Type B pancreatic cell (in vitro differentiated cells): Measurements from ENCODE around the gene CDH12. TPM values are rescaled to one million over a fixed set of nuclear protein-coding genes. Genes with fewer than 3 reads are reported as not detected.

ENCODE experiments used
- DNase-seq: peaks from one replicate; pipeline ENCODE4 v3.0.0; 2021; ENCODE audit warnings: mixed read lengths; ENCODE audit not compliant: unreplicated experiment; ENCODE audit errors: extremely low spot score
- H3K27ac Mint-ChIP-seq: 2 replicates; pipeline ENCODE4 v1.8.0; 2021; ENCODE audit warnings: mild to moderate bottlenecking, mixed read lengths
- H3K27me3 Mint-ChIP-seq: 2 replicates; pipeline ENCODE4 v1.8.0; 2021; ENCODE audit warnings: mixed read lengths
- H3K36me3 Mint-ChIP-seq: 2 replicates; pipeline ENCODE4 v1.8.0; 2021; ENCODE audit warnings: mixed read lengths
- H3K4me1 Mint-ChIP-seq: one replicate; pipeline ENCODE4 v1.8.0; 2021; ENCODE audit warnings: mixed read lengths; ENCODE audit not compliant: unreplicated experiment
- H3K4me3 Mint-ChIP-seq: 2 replicates; pipeline ENCODE4 v1.8.0; 2021; ENCODE audit warnings: mild to moderate bottlenecking, mixed read lengths
- H3K9me3 Mint-ChIP-seq: 2 replicates; pipeline ENCODE4 v1.8.0; 2021; ENCODE audit warnings: mixed read lengths
- total RNA-seq: library from RNA; stranded (reverse); gene quantifications from 2 replicates; pipeline ENCODE4 v1.2.1, GENCODE V29; 2021; ENCODE audit warnings: low replicate concordance
- TF ChIP-seq, protein P1 (sequence below): fragments of 200-600 bp; sonication (generic); conservative IDR thresholded peaks from 2 replicates; pipeline ENCODE4 v1.5.0; 2021; ENCODE audit warnings: antibody characterized with exemption, mild to moderate bottlenecking

The CDH12 gene
- total RNA-seq, 1 donor from 2014 or later: 10.2 TPM

DNA sequence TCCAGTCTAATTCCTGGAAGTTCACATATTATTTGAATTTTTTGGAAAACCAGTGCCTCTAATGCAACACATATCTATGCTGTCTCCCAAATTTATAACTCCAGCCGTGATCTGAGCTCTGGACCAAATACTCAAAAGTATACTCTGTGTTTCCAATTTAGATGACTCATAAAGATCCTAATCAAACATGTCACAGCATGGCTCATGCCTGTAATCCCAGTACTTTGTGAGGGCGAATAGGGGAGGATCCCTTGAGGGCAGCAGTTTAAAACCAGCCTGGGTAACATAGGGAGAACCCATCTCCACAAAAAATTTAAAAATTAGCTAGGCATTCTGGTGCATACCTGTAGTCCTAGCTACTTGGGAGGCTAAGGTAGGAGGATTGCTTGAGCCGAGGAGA is 388.0 kb downstream of the CDH12 start:
- Mint-ChIP-seq H3K4me3 (no peak overlapping the region), H3K27me3 (no peaks in the 10 kb centered on the region)
- TF ChIP-seq, protein P1, sequence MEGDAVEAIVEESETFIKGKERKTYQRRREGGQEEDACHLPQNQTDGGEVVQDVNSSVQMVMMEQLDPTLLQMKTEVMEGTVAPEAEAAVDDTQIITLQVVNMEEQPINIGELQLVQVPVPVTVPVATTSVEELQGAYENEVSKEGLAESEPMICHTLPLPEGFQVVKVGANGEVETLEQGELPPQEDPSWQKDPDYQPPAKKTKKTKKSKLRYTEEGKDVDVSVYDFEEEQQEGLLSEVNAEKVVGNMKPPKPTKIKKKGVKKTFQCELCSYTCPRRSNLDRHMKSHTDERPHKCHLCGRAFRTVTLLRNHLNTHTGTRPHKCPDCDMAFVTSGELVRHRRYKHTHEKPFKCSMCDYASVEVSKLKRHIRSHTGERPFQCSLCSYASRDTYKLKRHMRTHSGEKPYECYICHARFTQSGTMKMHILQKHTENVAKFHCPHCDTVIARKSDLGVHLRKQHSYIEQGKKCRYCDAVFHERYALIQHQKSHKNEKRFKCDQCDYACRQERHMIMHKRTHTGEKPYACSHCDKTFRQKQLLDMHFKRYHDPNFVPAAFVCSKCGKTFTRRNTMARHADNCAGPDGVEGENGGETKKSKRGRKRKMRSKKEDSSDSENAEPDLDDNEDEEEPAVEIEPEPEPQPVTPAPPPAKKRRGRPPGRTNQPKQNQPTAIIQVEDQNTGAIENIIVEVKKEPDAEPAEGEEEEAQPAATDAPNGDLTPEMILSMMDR: no peak

DNA sequence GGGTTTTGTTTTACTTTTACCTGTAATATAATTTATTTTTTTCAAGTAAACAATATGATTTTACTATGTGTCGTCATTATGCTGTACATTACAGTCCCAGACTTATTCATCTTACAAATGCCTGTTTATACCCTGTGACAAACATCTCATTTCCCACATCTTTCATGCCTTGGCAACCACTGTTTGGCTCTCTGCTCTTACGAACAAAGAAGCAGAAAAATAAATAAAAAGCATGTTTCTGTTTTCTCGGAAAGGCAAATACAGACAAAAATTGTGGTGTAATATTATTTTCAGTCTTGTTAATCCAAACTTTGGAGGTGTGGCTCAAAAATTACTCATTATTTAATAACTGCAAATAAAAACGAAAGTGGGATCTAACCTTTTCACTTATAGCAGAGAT is 393.0 kb downstream of the CDH12 start:
- H3K27me3 Mint-ChIP-seq: no peaks in the 10 kb centered on the region
- H3K36me3 Mint-ChIP-seq: no peaks in the 10 kb centered on the region
- H3K4me3 Mint-ChIP-seq: no peak overlapping the region
- TF ChIP-seq, protein P1: no peak
- no peak for DNase-seq
- H3K27ac Mint-ChIP-seq: no peak overlapping the region
- H3K4me1 Mint-ChIP-seq: no peaks in the 10 kb centered on the region
- no peaks in the 10 kb centered on the region for H3K9me3 Mint-ChIP-seq

More for the DNA sequence above, 388.0 kb downstream of the CDH12 start:
- Mint-ChIP-seq H3K36me3 (no peaks in the 10 kb centered on the region), H3K4me1 (no peaks in the 10 kb centered on the region), H3K9me3 (no peaks in the 10 kb centered on the region), H3K27ac (no peak overlapping the region)
- no peak for DNase-seq

DNA sequence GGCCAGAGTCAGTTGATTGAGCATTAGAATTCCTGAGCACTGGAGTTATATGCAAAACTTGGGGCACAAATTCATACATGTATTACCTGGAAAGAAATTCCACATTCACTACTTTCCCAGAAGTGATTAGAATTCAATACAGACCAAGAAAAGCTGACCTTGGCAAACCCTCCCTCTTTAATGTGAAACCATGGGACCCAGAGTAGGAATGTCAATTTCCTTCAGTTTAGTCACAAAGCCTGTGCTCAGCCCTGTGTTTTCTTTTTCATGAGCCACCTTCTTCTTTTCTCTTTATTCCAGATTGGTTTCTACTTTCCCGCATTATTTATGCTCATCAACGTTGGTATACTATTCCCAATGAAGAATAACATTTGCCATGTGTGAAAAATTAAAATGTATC is 420.2 kb downstream of the CDH12 start:
- Mint-ChIP-seq H3K27ac (no peak overlapping the region), H3K4me1 (no peaks in the 10 kb centered on the region), H3K9me3 (no peaks in the 10 kb centered on the region), H3K36me3 (no peaks in the 10 kb centered on the region), H3K4me3 (no peak overlapping the region), H3K27me3 (no peaks in the 10 kb centered on the region)
- no peak for DNase-seq
- TF ChIP-seq, protein P1: no peak

DNA sequence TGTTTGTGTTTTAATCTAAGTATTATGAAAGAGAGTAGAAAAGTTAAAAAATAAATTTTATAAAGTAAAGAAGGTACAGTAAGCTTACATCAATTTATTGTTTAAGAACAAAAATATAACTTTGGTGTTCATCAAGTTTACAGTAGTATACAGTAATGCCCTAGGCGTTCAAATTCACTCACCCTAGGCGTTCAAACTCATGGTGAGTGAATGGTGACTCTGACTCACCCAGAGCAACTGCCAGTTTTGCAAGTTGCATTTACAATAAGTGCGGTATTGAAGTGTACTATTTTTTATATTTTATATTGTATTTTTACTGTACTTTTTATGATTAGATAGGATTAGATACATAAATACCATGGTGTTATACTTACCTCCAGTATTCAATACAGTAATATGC is 421.3 kb downstream of the CDH12 start:
- H3K4me3 Mint-ChIP-seq: no peak overlapping the region

DNA sequence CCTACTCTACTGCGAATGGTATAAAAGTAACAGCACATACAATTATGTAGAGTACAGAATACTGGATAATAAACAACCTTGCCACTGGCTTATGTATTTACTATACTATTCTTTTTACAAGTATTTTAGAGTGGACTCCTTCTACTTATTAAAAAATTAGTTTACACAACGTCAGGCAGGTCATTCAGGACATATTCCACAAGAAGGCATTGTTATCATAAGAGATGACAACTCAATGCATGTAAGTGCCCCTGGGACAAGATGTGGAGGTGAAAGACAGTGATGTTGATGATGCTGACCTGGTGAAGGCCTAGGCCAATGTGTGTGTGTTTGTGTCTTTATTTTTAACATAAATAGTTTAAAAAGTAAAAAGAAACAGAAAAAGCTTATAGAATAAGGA is 421.7 kb downstream of the CDH12 start:
- Mint-ChIP-seq H3K36me3 (no peaks in the 10 kb centered on the region), H3K4me1 (no peaks in the 10 kb centered on the region), H3K27me3 (no peaks in the 10 kb centered on the region), H3K4me3 (no peak overlapping the region), H3K9me3 (no peaks in the 10 kb centered on the region), H3K27ac (no peak overlapping the region)
- no peak for DNase-seq
- TF ChIP-seq, protein P1: no peak

More for the DNA sequence above, 421.3 kb downstream of the CDH12 start:
- Mint-ChIP-seq H3K27me3 (no peaks in the 10 kb centered on the region), H3K4me1 (no peaks in the 10 kb centered on the region), H3K9me3 (no peaks in the 10 kb centered on the region), H3K27ac (no peak overlapping the region), H3K36me3 (no peaks in the 10 kb centered on the region)
- TF ChIP-seq, protein P1: no peak
- DNase-seq: no peak
